GM12878 (cell line): ENCODE results near the gene VPS26B. TPM values are rescaled to one million over a fixed set of nuclear protein-coding genes. Genes with fewer than 3 reads are reported as not detected.

Experiments used
- ATAC-seq: fragments of 200-7000 bp; cut with Tn5 transposase; 3 replicates; pipeline ENCODE4 v1.9.1; 2020; ENCODE audit warnings: mild to moderate bottlenecking, moderate library complexity
- BruUV-seq: library from RNA; stranded (reverse); fragments of 400-500 nt; replicated peaks from 2 replicates; lab custom pipeline; 2021; lab: Mats Ljungman, UMichigan
- CTCF ChIA-PET: fragments of 300-600 bp; sonication (Branson Sonifier 250); formaldehyde crosslinking; extraction: SDS; loops from one replicate; lab custom pipeline; 2021; ENCODE audit warnings: inconsistent platforms; lab: Yijun Ruan, JAX
- POLR2A ChIA-PET: fragments of 350-600 bp; formaldehyde crosslinking; extraction: SDS; loops from one replicate; lab custom pipeline; 2021; ENCODE audit warnings: inconsistent platforms; lab: Charles Lee
- RAD21 ChIA-PET: fragments of 300-600 bp; sonication (Branson Sonifier 250); formaldehyde crosslinking; loops from one replicate; lab custom pipeline; 2023; ENCODE audit warnings: antibody characterized with exemption; ENCODE audit not compliant: unreplicated experiment; lab: Charles Lee
- SMC1A ChIA-PET: fragments of 300-600 bp; sonication (Branson Sonifier 250); formaldehyde crosslinking; loops from one replicate; lab custom pipeline; 2023; ENCODE audit not compliant: unreplicated experiment, uncharacterized antibody; lab: Charles Lee
- DNase-seq: peaks from one replicate; pipeline ENCODE4 v3.0.0-alpha.2; 2011; ENCODE audit warnings: low read depth, low spot score
- FAIRE-seq: peaks from 3 replicates; lab custom pipeline; 2011; peaks lifted over from hg19 to GRCh38; lab: Jason Lieb, UNC
- H2AFZ ChIP-seq: 2 replicates; pipeline ENCODE4 v1.6.0; 2011; ENCODE audit warnings: low read depth, low read length, control low read depth; ENCODE audit not compliant: control insufficient read depth
- H3K27ac ChIP-seq: 2 replicates; pipeline ENCODE4 v1.5.1; 2011; ENCODE audit warnings: control low read depth; ENCODE audit not compliant: control insufficient read depth, insufficient read depth
- H3K27me3 ChIP-seq, 2 experiments: replicated peaks in 1 of 2; 2 replicates each; pipeline versions ENCODE4 v1.6.0 to v1.6.1; 2011; ENCODE audit warnings: low read length in 1 of 2; ENCODE audit not compliant: control insufficient read depth in 2 of 2, insufficient read depth in 2 of 2
- H3K36me3 ChIP-seq, 2 experiments: 2 replicates each; pipeline ENCODE4 v1.5.1; 2011; ENCODE audit warnings: low read length in 1 of 2; ENCODE audit not compliant: control insufficient read depth in 2 of 2, insufficient read depth in 2 of 2
- H3K4me1 ChIP-seq: 2 replicates; pipeline ENCODE4 v1.6.1; 2011; ENCODE audit warnings: mild to moderate bottlenecking, low read length, moderate library complexity, mixed read lengths; ENCODE audit not compliant: control insufficient read depth, insufficient read depth
- H3K4me2 ChIP-seq: 2 replicates; pipeline ENCODE4 v1.6.0; 2011; ENCODE audit warnings: control low read depth; ENCODE audit not compliant: control insufficient read depth, insufficient read depth
- H3K4me3 ChIP-seq: fragments of 200-600 bp; sonication (generic); 2 replicates; pipeline ENCODE4 v1.5.1; 2016
- H3K79me2 ChIP-seq: 2 replicates; pipeline ENCODE4 v1.6.0; 2011; ENCODE audit warnings: low read length; ENCODE audit not compliant: control insufficient read depth, insufficient read depth
- H3K9ac ChIP-seq: 2 replicates; pipeline ENCODE4 v1.8.0; 2011; ENCODE audit warnings: low read length, control low read depth, mixed read lengths; ENCODE audit not compliant: control insufficient read depth, insufficient read depth
- H3K9me3 ChIP-seq: replicated peaks from 3 replicates; pipeline ENCODE4 v1.5.1; 2011; ENCODE audit warnings: mild to moderate bottlenecking, low read length; ENCODE audit not compliant: control insufficient read depth, insufficient read depth
- H4K20me1 ChIP-seq: 2 replicates; pipeline ENCODE4 v1.6.0; 2011; ENCODE audit not compliant: control insufficient read depth, insufficient read depth
- ATF2 ChIP-seq: IDR thresholded peaks from 2 replicates; pipeline ENCODE4 v1.6.1; 2012; ENCODE audit warnings: low read length, inconsistent platforms
- BRCA1 ChIP-seq: IDR thresholded peaks from 2 replicates; pipeline ENCODE4 v1.6.1; 2011; ENCODE audit warnings: low read depth, low read length, improper control_type of control experiment
- CEBPZ ChIP-seq: fragments of 150-350 bp; IDR thresholded peaks from 2 replicates; pipeline ENCODE4 v1.6.1; 2016; ENCODE audit warnings: low read depth, low read length
- E4F1 ChIP-seq: fragments of 450-650 bp; IDR thresholded peaks from 2 replicates; pipeline ENCODE4 v1.6.1; 2018; ENCODE audit warnings: borderline replicate concordance, mild to moderate bottlenecking; ENCODE audit not compliant: partially characterized antibody
- HDGF ChIP-seq: fragments of 450-650 bp; IDR thresholded peaks from 2 replicates; pipeline ENCODE4 v1.6.1; 2016; ENCODE audit warnings: antibody characterized with exemption
- RAD21 ChIP-seq: IDR thresholded peaks from 2 replicates; pipeline ENCODE4 v1.6.1; 2011; ENCODE audit warnings: mild to moderate bottlenecking, low read depth, low read length, moderate library complexity; ENCODE audit not compliant: insufficient read depth
- RUNX3 ChIP-seq: IDR thresholded peaks from 2 replicates; pipeline ENCODE4 v1.6.1; 2012; ENCODE audit warnings: low read length, inconsistent platforms
- SMC3 ChIP-seq: IDR thresholded peaks from 2 replicates; pipeline ENCODE4 v1.6.1; 2011; ENCODE audit warnings: low read length, improper control_type of control experiment, borderline replicate concordance
- TARDBP ChIP-seq: IDR thresholded peaks from 2 replicates; pipeline ENCODE4 v1.6.1; 2016; ENCODE audit warnings: borderline replicate concordance
- ZNF207 ChIP-seq: fragments of 450-650 bp; IDR thresholded peaks from 2 replicates; pipeline ENCODE4 v1.6.1; 2014; ENCODE audit warnings: antibody characterized with exemption, mild to moderate bottlenecking, borderline replicate concordance
- WGBS: methylation state at CpG from one replicate; pipeline ENCODE4 v1.1.6; 2016; ENCODE audit warnings: low lambda C conversion rate; ENCODE audit not compliant: insufficient replicate concordance, insufficient coverage; ENCODE audit errors: missing lambda C conversion rate; 5-methylcytosine and 5-hydroxymethylcytosine counted together
- in situ Hi-C: fragments of 300-500 bp; cut with MboI; formaldehyde crosslinking; loops from 9 replicates; pipeline ENCODE4 v1.14.3; 2018; ENCODE audit warnings: mixed read lengths
- intact Hi-C: fragments of 100-400 bp; cut with micrococcal nuclease; formaldehyde crosslinking; loops from one replicate; pipeline ENCODE4 v1.14.2; 2022; ENCODE audit not compliant: unreplicated experiment
- polyA plus RNA-seq, 11 experiments: library from polyadenylated mRNA; depleted of rRNA in 4 of 11; unstranded in 6 of 11; stranded (reverse) in 5 of 11; fragments of >200 nt; fragmentation: Nextera tagmentation in 4 of 11; fragmentation: Illumina TruSeq in 1 of 11; extraction: Ambion mirVana in 4 of 11; extraction: Trizol in 1 of 11; gene quantifications; 1 replicate in 1 of 11; 2 replicates in 10 of 11; pipeline versions ENCODE4 v1.2.1 to v1.2.3, GENCODE V29; 2011 to 2016; ENCODE audit warnings: inconsistent platforms in 2 of 11, missing spikeins in 2 of 11, low read depth in 1 of 11
- total RNA-seq, 4 experiments: library from RNA; depleted of rRNA in 3 of 4; stranded (reverse); fragments of >200 nt in 3 of 4; fragmentation: Illumina TruSeq in 1 of 4; extraction: Trizol in 1 of 4; gene quantifications; 2 replicates each; pipeline versions ENCODE4 v1.2.1 to v1.2.3, GENCODE V29; 2013 to 2021

VPS26B gene
- total and polyA plus RNA-seq, 10 of the 15 experiments (the other 5 are each of a cell fraction or from before 2014, with no cell fraction given) = 1.6 to 26.9 (median 13.3) TPM

- Histone ChIP-seq H3K27ac (no peak overlapping the region), H3K27me3 (peaks cover under 1 to 8% of the 10 kb centered on the region in 2 experiments; a peak in 2 of 4 replicates), H2AFZ (no peak overlapping the region), H3K79me2 (no peaks in the 10 kb centered on the region), H3K9ac (no peak overlapping the region), H4K20me1 (no peaks in the 10 kb centered on the region), H3K4me2 (no peak overlapping the region), H3K4me1 (no peaks in the 10 kb centered on the region; the same call in 1 of the 2 replicates), H3K36me3 (no peaks in the 10 kb centered on the region), H3K9me3 (no peaks in the 10 kb centered on the region), H3K4me3 (no peak overlapping the region)
- intact Hi-C loops = no loop called here
- ChIA-PET SMC1A (no interaction called here), POLR2A (no interaction called here), CTCF (no interaction called here), RAD21 (no interaction called here)
- WGBS = 12% methylated on average over 5 of the region's 5 CpGs
- in situ Hi-C loops = no loop called here
- BruUV-seq = no TSS peak
- TF ChIP-seq SMC3 = no peak
- TF ChIP-seq RAD21 = peak; percentile 49
- TF ChIP-seq CEBPZ = no peak
- no peak for TF ChIP-seq ATF2
- TF ChIP-seq HDGF = no peak
- no peak for TF ChIP-seq BRCA1
- peak; percentile 84 for TF ChIP-seq RUNX3
- no peak for TF ChIP-seq E4F1
- no peak for TF ChIP-seq ZNF207
- no peak for TF ChIP-seq TARDBP
- no peak for FAIRE-seq
- no peak for DNase-seq
- peak; percentile 21; the same call in 1 of the 3 replicates for ATAC-seq
These were observed 45.8 kb downstream of the VPS26B start for GRCh38 chr11:134270250-134270714.
